Loucy (cell line): Measurements from ENCODE around the gene OXER1.

Experiments used
- CTCF ChIP-seq: fragments of 200-600 bp; sonication (generic); conservative IDR thresholded peaks from 2 replicates; pipeline ENCODE4 v1.5.1; 2014; ENCODE audit warnings: mild to moderate bottlenecking, antibody characterized with exemption, low read length
- EZH2phosphoT487 ChIP-seq: fragments of 200-600 bp; IDR thresholded peaks from 2 replicates; pipeline ENCODE4 v1.6.1; 2018; ENCODE audit warnings: antibody characterized with exemption, mild to moderate bottlenecking, moderate library complexity, borderline replicate concordance

- TF ChIP-seq CTCF (no peak), EZH2phosphoT487 (no peak)
These were observed 5.2 kb downstream of the OXER1 start for GRCh38 chr2:42758751-42759150.
